Activated CD8-positive, alpha-beta memory T cell treated with anti-CD3 and anti-CD28 coated beads, Interleukin-2, amount 50 U/mL, for 24 hours (primary cell): ENCODE results near the gene LAMP1.
A peak's percentile ranks its signal among the peaks of the same experiment; 100 is the strongest.
"Not testable (repeated sequence)": the region's sequence is repeated elsewhere in the genome, so short reads cannot be mapped to it uniquely, and the experiment has no call there.

Experiments
- DNase-seq: peaks from one replicate; pipeline ENCODE4 v3.0.0-alpha.2; 2020; ENCODE audit errors: extremely low read depth

The LAMP1 gene

GRCh38 chr13:113297370-113298042 lies 467 bp downstream of the LAMP1 start:
- peak; percentile 18 for DNase-seq

- DNase-seq, result no peak
Observed at GRCh38 chr13:113298043-113298945, 1.3 kb downstream of the LAMP1 start.

- no peak for DNase-seq
Observed at GRCh38 chr13:113299951-113300350, 2.9 kb downstream of the LAMP1 start.

- DNase-seq, result no peak
Observed at GRCh38 chr13:113302986-113303385, 5.9 kb downstream of the LAMP1 start.

GRCh38 chr13:113304121-113304520 lies 7.1 kb downstream of the LAMP1 start:
- no peak for DNase-seq

- DNase-seq, result no peak
Observed at GRCh38 chr13:113305208-113305607, 8.2 kb downstream of the LAMP1 start.

- no peak for DNase-seq
Observed at GRCh38 chr13:113307491-113307890, 10.5 kb downstream of the LAMP1 start.

GRCh38 chr13:113309473-113309872 lies 12.4 kb downstream of the LAMP1 start:
- DNase-seq, result no peak

- not testable (repeated sequence) for DNase-seq
Observed at GRCh38 chr13:113314112-113314511, 17.1 kb downstream of the LAMP1 start.

- DNase-seq, result not testable (repeated sequence)
Observed at GRCh38 chr13:113314895-113315470, 17.9 kb downstream of the LAMP1 start.

GRCh38 chr13:113315992-113316391 lies 19.0 kb downstream of the LAMP1 start:
- DNase-seq, result no peak

GRCh38 chr13:113317031-113317430 lies 20.0 kb downstream of the LAMP1 start:
- DNase-seq, result no peak

GRCh38 chr13:113318956-113319355 lies 21.9 kb downstream of the LAMP1 start:
- DNase-seq, result no peak

GRCh38 chr13:113319371-113319770 lies 22.3 kb downstream of the LAMP1 start:
- no peak for DNase-seq

- DNase-seq, result no peak
Observed at GRCh38 chr13:113320226-113320875, 23.3 kb downstream of the LAMP1 start.

GRCh38 chr13:113321546-113321945 lies 24.5 kb downstream of the LAMP1 start:
- no peak for DNase-seq

- DNase-seq, result no peak
Observed at GRCh38 chr13:113322043-113322461, 25.0 kb downstream of the LAMP1 start.

- no peak for DNase-seq
Observed at GRCh38 chr13:113322890-113323651, 26.0 kb downstream of the LAMP1 start.

GRCh38 chr13:113323869-113324268 lies 26.8 kb downstream of the LAMP1 start:
- DNase-seq, result no peak

GRCh38 chr13:113324398-113324797 lies 27.4 kb downstream of the LAMP1 start:
- DNase-seq, result no peak

- DNase-seq, result no peak
Observed at GRCh38 chr13:113325779-113326178, 28.7 kb downstream of the LAMP1 start.
